Neuronal stem cell (in vitro differentiated cells): ENCODE results near the gene POMT2.

Experiments
- DNase-seq: peaks from one replicate; pipeline ENCODE4 v3.0.0-alpha.2; 2013; ENCODE audit warnings: low spot score
- H2AFZ ChIP-seq: one replicate; pipeline ENCODE4 v1.6.1; 2013; ENCODE audit warnings: mild to moderate bottlenecking, low read length, inconsistent platforms
- H2AK5ac ChIP-seq: 2 replicates; pipeline ENCODE4 v1.6.1; 2013; ENCODE audit warnings: low read depth, mild to moderate bottlenecking, inconsistent platforms, low read length, moderate library complexity, mixed read lengths
- H2BK120ac ChIP-seq: 2 replicates; pipeline ENCODE4 v1.6.1; 2013; ENCODE audit warnings: low read depth, mild to moderate bottlenecking, inconsistent platforms, low read length, moderate library complexity, mixed read lengths
- H2BK12ac ChIP-seq: one replicate; pipeline ENCODE4 v1.6.1; 2013; ENCODE audit warnings: low read length, inconsistent platforms
- H2BK15ac ChIP-seq: 2 replicates; pipeline ENCODE4 v1.6.1; 2013; ENCODE audit warnings: mild to moderate bottlenecking, low read length, inconsistent platforms, mixed read lengths
- H2BK5ac ChIP-seq: one replicate; pipeline ENCODE4 v1.6.1; 2013; ENCODE audit warnings: inconsistent platforms, mild to moderate bottlenecking, low read length, moderate library complexity
- H3K14ac ChIP-seq: one replicate; pipeline ENCODE4 v1.6.1; 2013; ENCODE audit warnings: low read length, inconsistent platforms
- H3K18ac ChIP-seq: 2 replicates; pipeline ENCODE4 v1.6.1; 2013; ENCODE audit warnings: low read length, inconsistent platforms
- H3K23ac ChIP-seq: 2 replicates; pipeline ENCODE4 v1.6.1; 2013; ENCODE audit warnings: low read depth, mild to moderate bottlenecking, mixed read lengths, low read length, inconsistent platforms; ENCODE audit not compliant: poor library complexity
- H3K27ac ChIP-seq: replicated peaks from 3 replicates; pipeline ENCODE4 v1.5.1; 2013; ENCODE audit warnings: low read length, inconsistent platforms
- H3K27me3 ChIP-seq, 3 experiments: 2 replicates each; pipeline ENCODE4 v1.6.1; 2013; ENCODE audit warnings: low read length in 3 of 3, mild to moderate bottlenecking in 2 of 3, inconsistent platforms in 1 of 3, low read depth in 1 of 3, mixed read lengths in 1 of 3, moderate library complexity in 1 of 3; ENCODE audit not compliant: control insufficient read depth in 3 of 3, insufficient read depth in 3 of 3
- H3K36me3 ChIP-seq, 2 donors: replicated peaks in 1 of 2; 2 replicates each; pipeline ENCODE4 v1.6.1; 2013; ENCODE audit warnings: low read length in 2 of 2; ENCODE audit not compliant: control insufficient read depth in 2 of 2, insufficient read depth in 2 of 2
- H3K4ac ChIP-seq: 2 replicates; pipeline ENCODE4 v1.6.1; 2013; ENCODE audit warnings: inconsistent platforms, mild to moderate bottlenecking, low read length, moderate library complexity
- H3K4me1 ChIP-seq, 2 donors: 1 replicate in 1 of 2; 2 replicates in 1 of 2; pipeline ENCODE4 v1.6.1; 2013; ENCODE audit warnings: low read length in 2 of 2, low read depth in 1 of 2; ENCODE audit not compliant: control insufficient read depth in 2 of 2, insufficient read depth in 1 of 2
- H3K4me2 ChIP-seq: one replicate; pipeline ENCODE4 v1.6.1; 2013; ENCODE audit warnings: mild to moderate bottlenecking, low read length, inconsistent platforms; ENCODE audit not compliant: insufficient read depth, poor library complexity, severe bottlenecking
- H3K4me3 ChIP-seq, 2 donors: 2 replicates each; pipeline ENCODE4 v1.5.1; 2013; ENCODE audit warnings: low read length in 2 of 2, mild to moderate bottlenecking in 2 of 2, inconsistent platforms in 1 of 2, moderate library complexity in 1 of 2
- H3K79me1 ChIP-seq: one replicate; pipeline ENCODE4 v1.6.1; 2013; ENCODE audit warnings: low read depth, mild to moderate bottlenecking, inconsistent platforms, low read length, moderate library complexity
- H3K9ac ChIP-seq: one replicate; pipeline ENCODE4 v1.6.1; 2013; ENCODE audit warnings: mild to moderate bottlenecking, low read depth, low read length, inconsistent platforms; ENCODE audit not compliant: poor library complexity
- H3K9me3 ChIP-seq, 2 donors: replicated peaks in 1 of 2; 2 replicates each; pipeline versions ENCODE3 to v1.6.1; 2013; ENCODE audit warnings: low read length in 2 of 2, mild to moderate bottlenecking in 2 of 2, inconsistent platforms in 1 of 2, low read depth in 1 of 2, mixed read lengths in 1 of 2, moderate library complexity in 1 of 2; ENCODE audit not compliant: control insufficient read depth in 2 of 2, insufficient read depth in 1 of 2
- H4K8ac ChIP-seq: one replicate; pipeline ENCODE4 v1.6.1; 2013; ENCODE audit warnings: low read depth, mild to moderate bottlenecking, inconsistent platforms, low read length, moderate library complexity
- H4K91ac ChIP-seq: one replicate; pipeline ENCODE4 v1.6.1; 2013; ENCODE audit warnings: low read length, low read depth, mild to moderate bottlenecking, inconsistent platforms; ENCODE audit not compliant: poor library complexity
- WGBS, 2 donors: extraction: QIAGEN DNeasy Blood & Tissue Kit; methylation state at CpG; one replicate each; pipeline ENCODE4 v1.1.7; 2013; ENCODE audit warnings: missing lambda C conversion rate in 2 of 2, mixed read lengths in 1 of 2; ENCODE audit not compliant: insufficient read length in 2 of 2, insufficient replicate concordance in 1 of 2; ENCODE audit errors: extremely low coverage in 2 of 2; 5-methylcytosine and 5-hydroxymethylcytosine counted together

POMT2 gene

DNA sequence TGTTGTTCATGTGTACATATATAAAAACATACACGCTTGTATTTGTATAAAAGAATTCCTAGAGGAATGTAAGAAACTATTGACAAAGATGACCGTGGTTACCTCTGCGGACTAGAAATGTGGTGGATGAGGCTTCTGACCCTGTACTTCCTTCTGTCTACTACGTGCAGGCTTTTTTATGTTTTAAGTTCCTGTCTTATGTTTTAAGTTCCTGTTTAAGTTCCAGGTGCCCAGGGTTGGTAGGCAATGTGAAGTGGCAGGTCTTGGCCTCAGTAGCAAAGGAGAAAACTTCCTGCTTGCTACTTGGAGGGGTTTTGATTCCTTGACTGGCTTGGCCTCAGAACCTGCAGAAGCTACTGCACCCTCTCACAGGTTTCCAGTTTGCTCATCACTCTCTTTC is 11.6 kb downstream of the POMT2 start:
- H3K27ac ChIP-seq: no peak overlapping the region
- no peak overlapping the region for H3K23ac ChIP-seq
- H3K4me1 ChIP-seq: peaks cover 16 to 19% of the 10 kb centered on the region in 2 donors
- no peak for DNase-seq
- H3K4me3 ChIP-seq: no peak overlapping the region
- no peak overlapping the region for H2BK5ac ChIP-seq
- no peak overlapping the region for H3K14ac ChIP-seq
- H3K9ac ChIP-seq: no peak overlapping the region
- no peak overlapping the region for H2BK12ac ChIP-seq
- H3K36me3 ChIP-seq: peaks cover 3 to 34% of the 10 kb centered on the region in 2 donors
- no peak overlapping the region for H3K4ac ChIP-seq
- no peak overlapping the region for H2AK5ac ChIP-seq
- H4K91ac ChIP-seq: no peak overlapping the region
- H2BK120ac ChIP-seq: no peak overlapping the region
- no peak overlapping the region for H3K4me2 ChIP-seq
- H4K8ac ChIP-seq: no peak overlapping the region
- no peaks in the 10 kb centered on the region for H3K27me3 ChIP-seq
- H2BK15ac ChIP-seq: no peak overlapping the region
- H2AFZ ChIP-seq: no peak overlapping the region
- WGBS, 2 donors: no CpG with 5 or more reads among the region's 4 CpGs
- no peak overlapping the region for H3K18ac ChIP-seq
- H3K9me3 ChIP-seq: no peaks in the 10 kb centered on the region
- H3K79me1 ChIP-seq: peaks cover 1% of the 10 kb centered on the region

DNA sequence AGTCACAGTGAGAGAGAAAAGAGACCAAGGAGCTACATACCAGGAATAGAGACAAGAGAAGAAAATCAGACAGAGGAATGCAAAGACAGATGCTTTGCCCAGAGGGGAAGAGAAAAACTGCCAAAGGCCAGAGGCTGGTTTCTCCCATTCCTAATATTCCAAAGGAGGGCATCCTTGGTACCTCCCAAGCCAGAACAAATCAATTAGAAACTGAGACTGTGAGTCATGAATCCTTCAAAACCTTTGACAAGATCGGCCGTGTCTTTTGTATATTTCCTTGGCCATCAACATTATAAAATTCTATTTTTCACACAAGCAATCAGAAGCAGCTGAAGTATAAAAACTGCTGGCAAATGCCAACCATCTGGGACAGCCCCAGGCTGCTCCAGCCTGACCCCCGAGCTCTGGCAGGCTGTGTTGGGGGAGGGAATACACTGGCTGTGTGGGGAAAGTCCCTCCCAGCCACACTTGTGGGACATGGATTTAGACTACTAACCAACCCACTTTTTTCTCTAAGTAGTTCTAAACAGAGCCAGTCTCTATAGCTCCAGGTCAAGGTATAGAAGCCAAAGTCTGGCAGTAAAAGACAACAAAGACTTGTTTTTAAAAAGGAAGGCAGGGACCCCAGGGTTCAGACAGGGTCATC is 13.7 kb downstream of the POMT2 start:
- Histone ChIP-seq H2AFZ (peak overlapping the region; percentile 78), H2AK5ac (no peak overlapping the region), H3K36me3 (peaks cover 3 to 55% of the 10 kb centered on the region in 2 donors), H3K9me3 (no peaks in the 10 kb centered on the region), H3K4me1 (peaks cover 15 to 19% of the 10 kb centered on the region in 2 donors), H4K8ac (no peak overlapping the region), H3K4me2 (no peak overlapping the region), H3K14ac (no peak overlapping the region), H2BK120ac (no peak overlapping the region), H3K23ac (no peak overlapping the region), H3K27ac (peak overlapping the region; percentile 64), H3K4me3 (no peak overlapping the region), H4K91ac (no peak overlapping the region), H3K4ac (no peak overlapping the region), H2BK12ac (no peak overlapping the region), H3K27me3 (no peaks in the 10 kb centered on the region), H3K9ac (no peak overlapping the region), H2BK15ac (no peak overlapping the region), H2BK5ac (no peak overlapping the region), H3K18ac (no peak overlapping the region), H3K79me1 (no peaks in the 10 kb centered on the region)
- WGBS, 2 donors: no CpG with 5 or more reads among the region's 3 CpGs
- no peak for DNase-seq

DNA sequence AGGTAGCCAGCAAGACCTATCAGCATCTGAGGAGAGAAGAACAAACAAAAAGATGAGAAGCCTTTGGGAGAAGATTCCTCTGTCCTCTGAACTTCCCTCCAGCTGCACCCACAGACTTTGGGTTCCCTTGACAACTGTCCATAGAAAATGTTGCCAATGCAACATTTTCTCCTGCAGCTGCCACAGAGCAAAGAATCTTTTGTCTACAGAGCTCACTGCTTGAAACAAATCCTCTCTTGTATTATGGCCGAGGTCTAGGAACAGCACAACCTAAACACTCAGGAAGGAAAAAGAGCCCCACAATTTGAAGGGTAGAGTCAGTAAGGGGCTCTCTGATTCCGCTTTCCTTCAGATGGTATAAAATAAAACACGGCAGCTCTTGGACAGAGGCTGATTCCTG is 14.3 kb downstream of the POMT2 start:
- no CpG with 5 or more reads among the region's 3 CpGs for WGBS, 2 donors
- no peak overlapping the region for H2BK12ac ChIP-seq

DNA sequence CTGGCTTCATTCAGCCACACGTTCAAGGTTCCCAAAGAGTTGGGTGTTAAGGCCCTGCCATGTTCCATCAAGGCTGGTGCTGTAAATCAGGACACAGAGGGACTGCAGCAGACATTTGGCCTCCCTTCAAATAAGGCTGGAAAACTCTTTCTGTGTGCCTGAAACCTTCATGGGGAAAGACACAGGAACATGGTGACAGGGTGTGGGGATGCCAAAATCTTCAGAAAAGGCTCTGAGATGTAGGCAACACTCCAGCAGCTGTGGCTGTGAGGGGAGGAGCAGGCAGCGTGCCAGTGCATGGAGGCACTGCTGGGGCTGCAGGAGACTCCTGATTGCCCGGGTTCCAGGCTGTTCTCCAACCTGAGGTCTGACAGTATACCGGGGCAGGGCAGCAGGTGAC is 15.0 kb downstream of the POMT2 start:
- no peak overlapping the region for H3K23ac ChIP-seq
- no peak overlapping the region for H3K27ac ChIP-seq
- H3K79me1 ChIP-seq: no peaks in the 10 kb centered on the region
- no peak overlapping the region for H3K4me3 ChIP-seq
- H3K18ac ChIP-seq: peak overlapping the region; percentile 81
- H3K27me3 ChIP-seq: no peaks in the 10 kb centered on the region
- H4K91ac ChIP-seq: no peak overlapping the region
- no peak overlapping the region for H2BK15ac ChIP-seq
- H3K4me1 ChIP-seq: peaks cover 15 to 25% of the 10 kb centered on the region in 2 donors
- no peak for DNase-seq
- no peak overlapping the region for H3K4ac ChIP-seq
- peak overlapping the region; percentile 0 for H2BK12ac ChIP-seq
- peak overlapping the region; percentile 48 for H2AK5ac ChIP-seq
- no peak overlapping the region for H2AFZ ChIP-seq
- no peak overlapping the region for H3K9ac ChIP-seq
- H2BK5ac ChIP-seq: no peak overlapping the region
- no CpG with 5 or more reads among the region's 4 CpGs for WGBS, 2 donors
- peaks cover 4 to 59% of the 10 kb centered on the region in 2 donors for H3K36me3 ChIP-seq
- no peak overlapping the region for H2BK120ac ChIP-seq
- H3K4me2 ChIP-seq: no peak overlapping the region
- H3K9me3 ChIP-seq: no peaks in the 10 kb centered on the region
- H4K8ac ChIP-seq: no peak overlapping the region
- H3K14ac ChIP-seq: no peak overlapping the region

More for the DNA sequence above, 14.3 kb downstream of the POMT2 start:
- no peak overlapping the region for H3K4me3 ChIP-seq
- peak overlapping the region; percentile 64 for H3K27ac ChIP-seq
- H3K4me2 ChIP-seq: no peak overlapping the region
- peaks cover 15 to 22% of the 10 kb centered on the region in 2 donors for H3K4me1 ChIP-seq
- DNase-seq: no peak
- no peak overlapping the region for H2BK120ac ChIP-seq
- no peak overlapping the region for H3K9ac ChIP-seq
- no peak overlapping the region for H2AK5ac ChIP-seq
- peak overlapping the region; percentile 78 for H2AFZ ChIP-seq
- no peak overlapping the region for H4K8ac ChIP-seq
- peaks cover 4 to 57% of the 10 kb centered on the region in 2 donors for H3K36me3 ChIP-seq
- no peak overlapping the region for H3K18ac ChIP-seq
- no peak overlapping the region for H2BK5ac ChIP-seq
- no peak overlapping the region for H3K4ac ChIP-seq
- no peaks in the 10 kb centered on the region for H3K27me3 ChIP-seq
- no peaks in the 10 kb centered on the region for H3K79me1 ChIP-seq
- no peaks in the 10 kb centered on the region for H3K9me3 ChIP-seq
- no peak overlapping the region for H3K23ac ChIP-seq
- no peak overlapping the region for H4K91ac ChIP-seq
- H3K14ac ChIP-seq: no peak overlapping the region
- H2BK15ac ChIP-seq: no peak overlapping the region
